H1 (cell line): Measurements from ENCODE around the gene TBC1D22A. TPM values are rescaled to one million over a fixed set of nuclear protein-coding genes. Genes with fewer than 3 reads are reported as not detected.

Experiments used
- CBX5 ChIP-seq: fragments of 300-800, 300-1000 bp; sonication (generic); IDR thresholded peaks from 2 replicates; pipeline ENCODE4 v1.7.1; 2016; ENCODE audit warnings: antibody characterized with exemption, low read length, low read depth
- KDM1A ChIP-seq: fragments of 200-600, 300-600 bp; sonication (generic); IDR thresholded peaks from 2 replicates; pipeline ENCODE4 v1.7.1; 2016; ENCODE audit warnings: mild to moderate bottlenecking, low read length, borderline replicate concordance
- MAFK ChIP-seq: IDR thresholded peaks from 2 replicates; pipeline ENCODE4 v1.6.1; 2012; ENCODE audit warnings: low read depth, mild to moderate bottlenecking, improper control_type of control experiment, low read length
- POU5F1 ChIP-seq: IDR thresholded peaks from 2 replicates; pipeline ENCODE4 v1.6.1; 2011; ENCODE audit warnings: low read depth, mild to moderate bottlenecking, low read length, moderate library complexity
- RAD21 ChIP-seq, 2 experiments: IDR thresholded peaks in 1 of 2; conservative IDR thresholded peaks in 1 of 2; 2 replicates each; pipeline ENCODE4 v1.6.1; 2011; ENCODE audit warnings: low read depth in 2 of 2, low read length in 2 of 2, improper control_type of control experiment in 1 of 2, inconsistent platforms in 1 of 2, mild to moderate bottlenecking in 1 of 2, moderate library complexity in 1 of 2
- RFX5 ChIP-seq: IDR thresholded peaks from 2 replicates; pipeline ENCODE4 v1.6.1; 2011; ENCODE audit warnings: low read depth, low read length, improper control_type of control experiment, borderline replicate concordance
- SIN3A ChIP-seq, 2 experiments: IDR thresholded peaks in 1 of 2; conservative IDR thresholded peaks in 1 of 2; 2 replicates each; pipeline ENCODE4 v1.6.1; 2011 to 2012; ENCODE audit warnings: low read length in 2 of 2, improper control_type of control experiment in 1 of 2, low read depth in 1 of 2, mild to moderate bottlenecking in 1 of 2
- SP2 ChIP-seq: IDR thresholded peaks from 2 replicates; pipeline ENCODE4 v1.6.1; 2012; ENCODE audit warnings: mild to moderate bottlenecking, low read length, inconsistent platforms
- polyA plus RNA-seq, 7 experiments: library from polyadenylated mRNA; depleted of rRNA in 3 of 7; stranded (reverse) in 5 of 7; unstranded in 2 of 7; fragments of >200 nt in 5 of 7; fragments of 200-250 nt in 2 of 7; gene quantifications; 1 replicate in 5 of 7; 2 replicates in 1 of 7; 4 replicates in 1 of 7; pipeline versions ENCODE4 v1.2.1 to v1.2.3, GENCODE V29; 2011 to 2013; ENCODE audit warnings: missing spikeins in 2 of 7, mixed read lengths in 2 of 7
- total RNA-seq: library from RNA; stranded (reverse); fragmentation: NEBNext Ultra II Directional; extraction: Animal tissue kit (Norgen Biotek cat#: 25700); gene quantifications from 2 replicates; pipeline ENCODE4 v1.2.1, GENCODE V29; 2021
- TF ChIP-seq, protein P1 (sequence below): IDR thresholded peaks from 2 replicates; pipeline ENCODE4 v1.6.1; 2012; ENCODE audit warnings: inconsistent platforms
- TF ChIP-seq, protein P2 (sequence below): IDR thresholded peaks from 2 replicates; pipeline ENCODE4 v1.6.1; 2012; ENCODE audit warnings: low read length, inconsistent platforms

The TBC1D22A gene
- total and polyA plus RNA-seq, 2 of the 8 experiments (the other 6 are each of a cell fraction or from before 2014, with no cell fraction given) = 11.9 to 18.4 TPM

GRCh38 chr22:47032091-47032943 is 269.9 kb downstream of the TBC1D22A start (continued):
- TF ChIP-seq CBX5 = no peak
- TF ChIP-seq RFX5 = no peak
- TF ChIP-seq RAD21 (IDR thresholded peaks at IDR 0.05 in 1 of 2, conservative IDR thresholded peaks at IDR 0.05 in 1 of 2; ENCODE audit: low read depth in 2 of 2, low read length in 2 of 2) = no peak
- TF ChIP-seq, protein P1, sequence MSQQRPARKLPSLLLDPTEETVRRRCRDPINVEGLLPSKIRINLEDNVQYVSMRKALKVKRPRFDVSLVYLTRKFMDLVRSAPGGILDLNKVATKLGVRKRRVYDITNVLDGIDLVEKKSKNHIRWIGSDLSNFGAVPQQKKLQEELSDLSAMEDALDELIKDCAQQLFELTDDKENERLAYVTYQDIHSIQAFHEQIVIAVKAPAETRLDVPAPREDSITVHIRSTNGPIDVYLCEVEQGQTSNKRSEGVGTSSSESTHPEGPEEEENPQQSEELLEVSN = no peak
- no peak for TF ChIP-seq MAFK
- TF ChIP-seq POU5F1 = no peak
- TF ChIP-seq, protein P2, sequence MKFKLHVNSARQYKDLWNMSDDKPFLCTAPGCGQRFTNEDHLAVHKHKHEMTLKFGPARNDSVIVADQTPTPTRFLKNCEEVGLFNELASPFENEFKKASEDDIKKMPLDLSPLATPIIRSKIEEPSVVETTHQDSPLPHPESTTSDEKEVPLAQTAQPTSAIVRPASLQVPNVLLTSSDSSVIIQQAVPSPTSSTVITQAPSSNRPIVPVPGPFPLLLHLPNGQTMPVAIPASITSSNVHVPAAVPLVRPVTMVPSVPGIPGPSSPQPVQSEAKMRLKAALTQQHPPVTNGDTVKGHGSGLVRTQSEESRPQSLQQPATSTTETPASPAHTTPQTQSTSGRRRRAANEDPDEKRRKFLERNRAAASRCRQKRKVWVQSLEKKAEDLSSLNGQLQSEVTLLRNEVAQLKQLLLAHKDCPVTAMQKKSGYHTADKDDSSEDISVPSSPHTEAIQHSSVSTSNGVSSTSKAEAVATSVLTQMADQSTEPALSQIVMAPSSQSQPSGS = no peak
- no peak for TF ChIP-seq KDM1A
- TF ChIP-seq SP2 = no peak
- no peak for TF ChIP-seq SIN3A (conservative IDR thresholded peaks at IDR 0.05 in 1 of 2, IDR thresholded peaks at IDR 0.05 in 1 of 2; ENCODE audit: low read depth in 1 of 2, low read length in 2 of 2)
